Measurements from ENCODE around the gene SIK3. TPM values are rescaled to one million over a fixed set of nuclear protein-coding genes. Genes with fewer than 3 reads are reported as not detected.
A peak's percentile ranks its signal among the peaks of the same experiment; 100 is the strongest.

The SIK3 gene
- total and polyA plus RNA-seq, 8 donors = 11.1 to 27.3 (median 24.0) TPM

GRCh38 chr11:116842909-116843308 lies 255.3 kb downstream of the SIK3 start:
- H3K9me3 ChIP-seq = no peaks in the 10 kb centered on the region
- H3K27ac ChIP-seq = no peak overlapping the region
- TF ChIP-seq CTCF (IDR thresholded peaks at IDR 0.05) = no peak
- peaks cover 0 to 32% (median 15%) of the 10 kb centered on the region in 3 donors for H3K36me3 ChIP-seq
- peak in 1 of 4 donors; percentile 16 for ATAC-seq
- no peaks in the 10 kb centered on the region for H3K4me1 ChIP-seq
- intact Hi-C loops (cut with DNase I) = no loop called here
- DNase-seq = no peak
- 89 to 91% methylated on average over 4 of the region's 4 CpGs for WGBS, 2 donors
- no peak for FAIRE-seq
- H3K27me3 ChIP-seq = no peaks in the 10 kb centered on the region
- H3K4me3 ChIP-seq = no peak overlapping the region

- peaks cover 0 to 25% (median 8%) of the 10 kb centered on the region in 3 donors for H3K36me3 ChIP-seq
- no peaks in the 10 kb centered on the region for H3K9me3 ChIP-seq
- FAIRE-seq = no peak
- no peak for DNase-seq
- intact Hi-C loops (cut with DNase I) = no loop called here
- WGBS, 2 donors = 98 to 99% methylated on average over 4 of the region's 4 CpGs
- no peak for TF ChIP-seq CTCF (IDR thresholded peaks at IDR 0.05)
- no peaks in the 10 kb centered on the region for H3K4me1 ChIP-seq
- ATAC-seq = no peak
- H3K27ac ChIP-seq = no peak overlapping the region
- H3K4me3 ChIP-seq = no peak overlapping the region
- H3K27me3 ChIP-seq = no peaks in the 10 kb centered on the region
These were observed 256.1 kb downstream of the SIK3 start for GRCh38 chr11:116842117-116842516.

DNA sequence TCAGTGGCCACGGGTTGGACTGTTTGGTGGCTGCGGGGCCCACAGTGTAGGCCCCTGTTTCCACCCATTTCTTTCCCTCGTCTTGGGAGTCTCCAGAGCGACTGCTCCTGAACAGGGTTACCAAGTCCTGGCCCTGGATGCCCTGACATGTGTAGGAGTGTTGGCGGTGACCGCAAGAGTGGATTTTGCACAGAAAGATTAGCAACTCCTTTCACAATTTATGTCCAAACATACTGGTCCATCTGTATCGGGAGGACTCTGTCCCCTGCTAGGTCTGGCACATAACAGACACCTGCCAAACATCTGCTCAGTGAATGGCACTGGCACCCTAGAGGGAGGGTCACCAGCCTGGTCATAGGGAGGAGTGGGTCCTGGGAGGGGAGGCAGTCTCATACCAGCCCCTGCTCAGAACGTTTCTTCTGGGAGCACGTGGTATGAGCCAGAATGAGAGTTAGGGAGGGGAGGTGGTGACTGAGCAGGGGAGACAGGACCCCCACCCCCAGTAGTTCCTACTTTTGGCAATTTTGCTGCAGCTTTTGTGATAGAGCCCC lies 257.4 kb downstream of the SIK3 start:
- 72 to 79% methylated on average over 9 of the region's 9 CpGs for WGBS, 2 donors
- Histone ChIP-seq H3K9me3 (no peaks in the 10 kb centered on the region), H3K27me3 (no peaks in the 10 kb centered on the region), H3K36me3 (peaks cover 0 to 12% (median 0%) of the 10 kb centered on the region in 3 donors), H3K4me3 (no peak overlapping the region), H3K27ac (no peak overlapping the region), H3K4me1 (peaks cover 0 to 3% (median 0%) of the 10 kb centered on the region in 3 donors)
- no peak for FAIRE-seq
- intact Hi-C loops (cut with DNase I) = no loop called here
- no peak for ATAC-seq
- no peak for DNase-seq
- no peak for TF ChIP-seq CTCF (IDR thresholded peaks at IDR 0.05)

GRCh38 chr11:116840224-116840745 lies 257.9 kb downstream of the SIK3 start:
- no peaks in the 10 kb centered on the region for H3K27me3 ChIP-seq
- FAIRE-seq = no peak
- peaks cover 0 to 7% (median 0%) of the 10 kb centered on the region in 3 donors for H3K36me3 ChIP-seq
- no peaks in the 10 kb centered on the region for H3K9me3 ChIP-seq
- no peak for TF ChIP-seq CTCF (IDR thresholded peaks at IDR 0.05)
- intact Hi-C loops (cut with DNase I) = no loop called here
- no peak for DNase-seq
- no peak overlapping the region for H3K4me3 ChIP-seq
- peaks cover 0 to 7% (median 0%) of the 10 kb centered on the region in 3 donors for H3K4me1 ChIP-seq
- H3K27ac ChIP-seq = no peak overlapping the region
- no peak for ATAC-seq
- WGBS, 2 donors = 29 to 38% methylated on average over 6 of the region's 6 CpGs
